Omental fat pad (tissue), 4 donors: ENCODE results near the gene SEC31A. TPM values are rescaled to one million over a fixed set of nuclear protein-coding genes. Genes with fewer than 3 reads are reported as not detected.
"Not testable (repeated sequence)": the region's sequence is repeated elsewhere in the genome, so short reads cannot be mapped to it uniquely, and the experiment has no call there.

ENCODE experiments used
- ATAC-seq: fragments of 150-250 bp; one replicate; pipeline ENCODE4 v1.9.1; 2016; ENCODE audit warnings: mild to moderate bottlenecking, moderate library complexity; ENCODE audit not compliant: low FRiP score
- DNase-seq: peaks from one replicate; pipeline ENCODE4 v3.0.0-alpha.2; 2019; ENCODE audit warnings: low spot score
- total RNA-seq, 4 donors: library from RNA; depleted of rRNA; stranded (reverse); fragments of >200 nt; gene quantifications; one replicate each; pipeline ENCODE4 v1.1.0, GENCODE V29; 2016
- TF ChIP-seq, protein P1 (sequence below), 3 donors: fragments of 450-650 bp; IDR thresholded peaks; one replicate each; pipeline ENCODE4 v1.5.1; 2016 to 2017; ENCODE audit warnings: antibody characterized with exemption in 3 of 3, mild to moderate bottlenecking in 3 of 3, moderate library complexity in 2 of 3

Gene SEC31A
- total RNA-seq, 4 donors from 2014 or later: 175 to 215 (median 183) TPM

DNA sequence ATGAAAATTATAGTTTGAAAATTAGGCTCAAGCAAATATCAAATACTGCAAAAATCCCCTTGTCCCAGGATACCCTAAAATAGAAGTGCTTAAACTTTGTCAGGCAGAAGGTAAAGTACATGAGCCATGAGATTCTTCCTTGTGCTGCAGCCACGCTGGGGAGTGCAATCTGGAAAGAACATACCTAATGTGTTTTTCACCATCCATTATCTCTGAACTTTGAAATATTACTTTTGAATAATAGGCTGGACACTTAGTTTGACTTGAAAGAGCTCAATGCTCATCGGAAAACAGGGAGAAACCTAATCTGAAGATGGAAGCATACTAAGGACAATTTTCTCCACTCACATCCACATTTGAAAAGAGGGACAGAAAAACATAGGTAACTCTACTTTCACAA, 28.4 kb upstream of the SEC31A start:
- TF ChIP-seq, protein P1, sequence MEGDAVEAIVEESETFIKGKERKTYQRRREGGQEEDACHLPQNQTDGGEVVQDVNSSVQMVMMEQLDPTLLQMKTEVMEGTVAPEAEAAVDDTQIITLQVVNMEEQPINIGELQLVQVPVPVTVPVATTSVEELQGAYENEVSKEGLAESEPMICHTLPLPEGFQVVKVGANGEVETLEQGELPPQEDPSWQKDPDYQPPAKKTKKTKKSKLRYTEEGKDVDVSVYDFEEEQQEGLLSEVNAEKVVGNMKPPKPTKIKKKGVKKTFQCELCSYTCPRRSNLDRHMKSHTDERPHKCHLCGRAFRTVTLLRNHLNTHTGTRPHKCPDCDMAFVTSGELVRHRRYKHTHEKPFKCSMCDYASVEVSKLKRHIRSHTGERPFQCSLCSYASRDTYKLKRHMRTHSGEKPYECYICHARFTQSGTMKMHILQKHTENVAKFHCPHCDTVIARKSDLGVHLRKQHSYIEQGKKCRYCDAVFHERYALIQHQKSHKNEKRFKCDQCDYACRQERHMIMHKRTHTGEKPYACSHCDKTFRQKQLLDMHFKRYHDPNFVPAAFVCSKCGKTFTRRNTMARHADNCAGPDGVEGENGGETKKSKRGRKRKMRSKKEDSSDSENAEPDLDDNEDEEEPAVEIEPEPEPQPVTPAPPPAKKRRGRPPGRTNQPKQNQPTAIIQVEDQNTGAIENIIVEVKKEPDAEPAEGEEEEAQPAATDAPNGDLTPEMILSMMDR (IDR thresholded peaks at IDR 0.05): no peak
- ATAC-seq (no peak), DNase-seq (no peak)

DNA sequence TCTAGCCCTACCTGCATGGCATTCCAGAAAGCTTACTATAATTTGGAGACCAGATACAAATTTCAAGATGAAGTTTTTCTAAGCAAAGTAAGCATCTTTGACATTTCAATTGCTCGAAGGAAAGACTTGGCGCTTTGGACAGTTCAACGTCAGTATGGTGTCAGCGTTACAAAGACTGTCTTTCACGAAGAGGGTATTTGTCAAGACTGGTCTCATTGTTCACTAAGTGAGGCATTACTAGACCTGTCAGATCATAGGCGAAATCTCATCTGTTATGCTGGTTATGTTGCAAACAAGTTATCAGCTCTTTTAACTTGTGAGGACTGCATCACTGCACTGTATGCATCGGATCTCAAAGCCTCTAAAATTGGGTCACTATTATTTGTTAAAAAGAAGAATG, 27.1 kb upstream of the SEC31A start:
- TF ChIP-seq, protein P1 (IDR thresholded peaks at IDR 0.05): no peak
- ATAC-seq: no peak

DNA sequence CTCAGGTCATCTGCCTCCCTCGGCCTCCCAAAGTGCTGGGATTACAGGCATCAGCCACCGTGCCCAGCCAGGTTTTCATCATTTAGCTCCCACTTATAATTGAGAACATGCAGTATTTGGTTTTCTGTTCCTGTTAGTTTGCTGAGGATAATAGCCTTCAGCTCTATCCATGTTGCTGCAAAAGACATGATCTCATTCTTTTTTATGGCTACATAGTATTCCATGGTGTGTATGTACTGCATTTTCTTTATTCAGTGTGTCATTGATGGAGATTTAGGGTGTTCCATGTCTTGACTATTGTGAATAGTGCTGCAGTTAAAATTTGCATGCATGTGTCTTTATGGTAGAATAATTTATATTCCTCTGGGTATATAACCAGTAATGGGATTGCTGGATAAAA, 23.0 kb upstream of the SEC31A start:
- ATAC-seq, DNase-seq: not testable (repeated sequence)

More for the DNA sequence above, 27.1 kb upstream of the SEC31A start:
- no peak for DNase-seq

DNA sequence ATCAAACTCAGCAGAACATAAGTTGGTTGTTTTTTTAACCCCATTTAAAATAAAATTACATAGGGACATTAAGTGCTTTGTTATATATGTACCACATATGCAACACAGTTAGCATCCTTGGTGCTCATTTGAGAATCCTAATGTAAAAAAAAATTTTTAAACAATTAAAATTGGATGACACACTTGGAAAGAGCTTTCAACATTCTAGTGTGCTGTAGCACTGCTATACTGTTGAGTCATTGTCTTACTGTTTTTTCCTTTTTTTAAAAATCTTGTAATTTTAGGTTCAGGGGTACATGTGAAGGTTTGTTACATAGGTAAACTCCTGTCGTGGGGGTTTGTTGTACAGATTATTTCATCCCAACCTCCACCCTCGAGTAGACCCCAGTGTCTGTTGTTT, 22.4 kb upstream of the SEC31A start:
- TF ChIP-seq, protein P1 (IDR thresholded peaks at IDR 0.05): no peak
- no peak for ATAC-seq
- no peak for DNase-seq

DNA sequence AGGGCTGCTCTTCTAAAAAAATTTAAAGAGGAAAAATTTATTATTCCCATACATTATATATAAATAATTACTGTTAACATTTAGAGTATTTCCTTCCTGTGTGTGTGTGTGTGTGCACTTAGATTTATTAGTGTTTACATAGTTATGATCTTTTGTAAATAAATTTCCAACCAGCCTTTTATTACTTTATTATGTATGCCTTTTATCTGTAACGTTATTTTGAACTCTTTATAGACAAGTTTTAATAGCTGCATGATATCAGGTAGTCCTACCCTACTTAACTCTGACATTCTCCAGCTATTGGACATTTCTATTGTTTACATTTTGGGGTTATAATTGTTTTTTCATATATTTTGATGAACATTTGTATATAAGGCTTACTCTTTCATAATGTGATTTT, 18.4 kb upstream of the SEC31A start:
- ATAC-seq (no peak), DNase-seq (no peak)
- TF ChIP-seq, protein P1 (IDR thresholded peaks at IDR 0.05): no peak

DNA sequence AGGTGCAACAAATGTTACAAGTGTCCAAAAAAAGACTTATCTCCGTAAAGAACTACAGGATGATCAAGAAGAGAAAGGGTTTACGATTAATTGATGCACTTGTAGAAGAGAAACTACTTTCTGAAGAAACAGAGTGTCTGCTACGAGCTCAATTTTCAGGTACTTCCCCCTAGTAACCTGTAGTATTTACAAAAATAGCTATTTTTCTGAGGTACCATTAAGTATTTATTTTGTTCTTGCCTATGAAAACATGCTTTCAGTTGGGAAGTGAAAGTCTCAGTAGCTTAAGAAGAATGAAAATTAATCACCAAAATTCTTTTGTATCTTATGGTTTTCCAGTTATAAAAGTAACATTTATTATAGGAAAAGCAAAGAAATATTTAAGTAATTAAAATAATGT, 15.5 kb upstream of the SEC31A start:
- DNase-seq (no peak), ATAC-seq (no peak)
- TF ChIP-seq, protein P1 (IDR thresholded peaks at IDR 0.05): no peak

DNA sequence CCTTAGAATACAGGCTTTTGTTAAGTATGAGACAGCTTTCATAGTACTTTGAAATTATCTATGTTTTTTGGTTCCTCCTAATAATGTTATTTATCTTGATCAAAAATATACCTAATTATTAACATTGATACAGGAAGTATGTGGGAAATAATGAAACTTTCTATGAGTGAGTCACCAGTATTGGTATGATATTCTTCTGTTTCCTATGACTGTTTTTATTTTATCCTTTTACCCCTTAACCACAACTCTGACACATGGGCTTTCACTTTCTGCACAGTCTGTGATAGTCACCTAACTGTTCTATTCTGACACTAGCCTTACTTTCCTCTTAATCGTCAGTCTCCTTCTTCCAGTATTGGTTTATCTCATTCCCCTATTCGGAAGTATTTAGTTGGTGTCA, 14.3 kb upstream of the SEC31A start:
- TF ChIP-seq, protein P1 (IDR thresholded peaks at IDR 0.05): no peak
- ATAC-seq (no peak), DNase-seq (no peak)

DNA sequence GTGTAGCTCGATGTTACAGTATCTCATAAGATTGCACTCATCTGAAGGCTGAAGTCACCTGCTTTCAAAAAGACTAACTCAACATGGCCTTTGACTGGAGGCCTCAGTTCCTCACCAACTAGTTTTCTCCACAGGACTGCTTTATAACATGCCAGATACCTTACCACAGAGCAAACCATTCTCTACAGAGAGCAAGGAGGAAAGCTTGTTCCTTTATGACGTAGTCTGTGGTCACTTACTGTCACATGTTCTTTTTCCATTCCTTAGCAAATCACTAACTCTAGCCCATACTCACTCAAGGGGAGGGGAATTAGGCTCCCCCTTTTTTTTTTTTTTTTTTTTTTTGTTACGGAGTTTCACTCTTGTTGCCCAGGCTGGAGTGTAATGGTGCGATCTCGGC, 12.8 kb upstream of the SEC31A start:
- ATAC-seq: no peak
- TF ChIP-seq, protein P1 (IDR thresholded peaks at IDR 0.05): no peak
- DNase-seq: no peak
